Hepatocyte (in vitro differentiated cells): Measurements from ENCODE around the gene NDEL1. TPM values are rescaled to one million over a fixed set of nuclear protein-coding genes. Genes with fewer than 3 reads are reported as not detected.

Experiments
- DNase-seq: peaks from one replicate; pipeline ENCODE4 v3.0.0-alpha.2; 2016; ENCODE audit warnings: low spot score
- H2AFZ ChIP-seq: fragments of 200-600 bp; sonication (generic); 2 replicates; pipeline ENCODE4 v1.6.0; 2016; ENCODE audit warnings: antibody characterized with exemption, mild to moderate bottlenecking
- H3K27ac ChIP-seq: fragments of 200-600 bp; sonication (generic); 2 replicates; pipeline ENCODE4 v1.5.1; 2016; ENCODE audit warnings: mild to moderate bottlenecking
- H3K27me3 ChIP-seq: fragments of 200-600 bp; sonication (generic); 2 replicates; pipeline ENCODE4 v1.6.1; 2016
- H3K36me3 ChIP-seq: fragments of 200-600 bp; sonication (generic); replicated peaks from 2 replicates; pipeline ENCODE4 v1.5.1; 2016; ENCODE audit warnings: low read depth; ENCODE audit not compliant: insufficient read depth
- H3K4me1 ChIP-seq: fragments of 200-600 bp; sonication (generic); 2 replicates; pipeline ENCODE4 v1.5.1; 2016; ENCODE audit warnings: mild to moderate bottlenecking, moderate library complexity; ENCODE audit not compliant: insufficient read depth
- H3K4me2 ChIP-seq: fragments of 200-600 bp; sonication (generic); 2 replicates; pipeline ENCODE4 v1.6.0; 2016
- H3K4me3 ChIP-seq: fragments of 200-600 bp; sonication (generic); 2 replicates; pipeline ENCODE4 v1.5.1; 2016; ENCODE audit warnings: mild to moderate bottlenecking
- H3K79me2 ChIP-seq: fragments of 200-600 bp; sonication (generic); 2 replicates; pipeline ENCODE4 v1.6.0; 2017; ENCODE audit warnings: mild to moderate bottlenecking
- H3K9me2 ChIP-seq: fragments of 200-600 bp; sonication (generic); replicated peaks from 2 replicates; pipeline ENCODE4 v1.6.0; 2017; ENCODE audit warnings: mild to moderate bottlenecking; ENCODE audit not compliant: insufficient read depth
- H3K9me3 ChIP-seq: fragments of 200-600 bp; sonication (generic); 2 replicates; pipeline ENCODE4 v1.5.1; 2016; ENCODE audit warnings: low read depth, mild to moderate bottlenecking
- H4K20me1 ChIP-seq: fragments of 200-600 bp; sonication (generic); 2 replicates; pipeline ENCODE4 v1.6.0; 2016; ENCODE audit warnings: mild to moderate bottlenecking; ENCODE audit not compliant: insufficient read depth, poor library complexity, severe bottlenecking
- CTCF ChIP-seq: fragments of 200-600 bp; sonication (generic); IDR thresholded peaks from 2 replicates; pipeline ENCODE4 v1.5.1; 2016; ENCODE audit warnings: antibody characterized with exemption, mild to moderate bottlenecking; ENCODE audit not compliant: poor library complexity
- EZH2 ChIP-seq: fragments of 200-600 bp; sonication (generic); IDR thresholded peaks from 2 replicates; pipeline ENCODE4 v1.6.1; 2016; ENCODE audit warnings: antibody characterized with exemption, mild to moderate bottlenecking, borderline replicate concordance
- EZH2phosphoT487 ChIP-seq: fragments of 200-600 bp; sonication (generic); IDR thresholded peaks from one replicate; pipeline ENCODE4 v1.6.1; 2018; ENCODE audit warnings: antibody characterized with exemption, mild to moderate bottlenecking, low read depth, moderate library complexity; ENCODE audit not compliant: unreplicated experiment, severe bottlenecking
- WGBS: methylation state at CpG from one replicate; pipeline ENCODE4 v1.1.6; 2016; ENCODE audit warnings: low lambda C conversion rate; ENCODE audit errors: missing lambda C conversion rate; 5-methylcytosine and 5-hydroxymethylcytosine counted together
- polyA plus RNA-seq: library from polyadenylated mRNA; unstranded; fragments of >200 nt; fragmentation: Nextera tagmentation; extraction: Ambion mirVana; gene quantifications from 2 replicates; pipeline ENCODE4 v1.2.1, GENCODE V29; 2016
- total RNA-seq: library from RNA; depleted of rRNA; stranded (reverse); fragments of >200 nt; gene quantifications from 2 replicates; pipeline ENCODE4 v1.2.3, GENCODE V29; 2014

NDEL1 gene
- total and polyA plus RNA-seq, 2 experiments from 2014 or later = 46.1 to 66.3 TPM

GRCh38 chr17:8488901-8489300 is 53.2 kb downstream of the NDEL1 start:
- Histone ChIP-seq H3K9me3 (peaks cover 7% of the 10 kb centered on the region), H3K9me2 (no peaks in the 10 kb centered on the region), H4K20me1 (no peaks in the 10 kb centered on the region), H3K4me1 (no peaks in the 10 kb centered on the region), H2AFZ (no peak overlapping the region), H3K79me2 (peaks cover 3% of the 10 kb centered on the region), H3K27ac (peak overlapping the region; percentile 70), H3K4me2 (no peak overlapping the region), H3K27me3 (no peaks in the 10 kb centered on the region), H3K4me3 (no peak overlapping the region), H3K36me3 (peaks cover 5% of the 10 kb centered on the region)
- TF ChIP-seq CTCF (no peak), EZH2phosphoT487 (no peak), EZH2 (no peak)
- peak; percentile 71 for DNase-seq
- 72% methylated on average over 4 of the region's 4 CpGs for WGBS

GRCh38 chr17:8489841-8490240 is 54.2 kb downstream of the NDEL1 start:
- Histone ChIP-seq H3K79me2 (peaks cover 1% of the 10 kb centered on the region), H3K4me1 (no peaks in the 10 kb centered on the region), H3K4me3 (no peak overlapping the region), H3K27ac (no peak overlapping the region), H3K9me2 (no peaks in the 10 kb centered on the region), H3K4me2 (no peak overlapping the region), H4K20me1 (no peaks in the 10 kb centered on the region), H3K9me3 (peaks cover 1% of the 10 kb centered on the region), H2AFZ (no peak overlapping the region), H3K36me3 (peaks cover 5% of the 10 kb centered on the region), H3K27me3 (no peaks in the 10 kb centered on the region)
- no peak for DNase-seq
- 88% methylated on average over 3 of the region's 3 CpGs for WGBS
- TF ChIP-seq EZH2phosphoT487 (no peak), EZH2 (no peak), CTCF (no peak)

- H4K20me1 ChIP-seq = no peaks in the 10 kb centered on the region
- H3K27me3 ChIP-seq = no peaks in the 10 kb centered on the region
- no peaks in the 10 kb centered on the region for H3K9me3 ChIP-seq
- H3K36me3 ChIP-seq = peaks cover 4% of the 10 kb centered on the region
- H3K27ac ChIP-seq = no peak overlapping the region
- DNase-seq = no peak
- no peaks in the 10 kb centered on the region for H3K9me2 ChIP-seq
- H3K4me3 ChIP-seq = no peak overlapping the region
- no peak overlapping the region for H3K4me2 ChIP-seq
- TF ChIP-seq CTCF (no peak), EZH2phosphoT487 (no peak), EZH2 (no peak)
- no peaks in the 10 kb centered on the region for H3K79me2 ChIP-seq
- 90% methylated on average over 17 of the region's 17 CpGs for WGBS
- no peak overlapping the region for H2AFZ ChIP-seq
- H3K4me1 ChIP-seq = no peaks in the 10 kb centered on the region
These were observed 54.8 kb downstream of the NDEL1 start for GRCh38 chr17:8490256-8491023.
